Loucy (cell line): ENCODE results near the gene PEAK1.

Experiments used
- CTCF ChIP-seq: fragments of 200-600 bp; sonication (generic); conservative IDR thresholded peaks from 2 replicates; pipeline ENCODE4 v1.5.1; 2014; ENCODE audit warnings: mild to moderate bottlenecking, antibody characterized with exemption, low read length
- EZH2phosphoT487 ChIP-seq: fragments of 200-600 bp; IDR thresholded peaks from 2 replicates; pipeline ENCODE4 v1.6.1; 2018; ENCODE audit warnings: antibody characterized with exemption, mild to moderate bottlenecking, moderate library complexity, borderline replicate concordance

GRCh38 chr15:77083381-77084160, 336.3 kb downstream of the PEAK1 start:
- TF ChIP-seq CTCF: no peak
- TF ChIP-seq EZH2phosphoT487: no peak
